ENCODE measurements around the gene RTN4RL1.

RTN4RL1 gene

GRCh38 chr17:2047590-2047989 is 22.5 kb upstream of the RTN4RL1 start:
- no peak for DNase-seq (ENCODE audit: low read depth, low spot score)

GRCh38 chr17:2044263-2044894 is 19.2 kb upstream of the RTN4RL1 start:
- DNase-seq (ENCODE audit: low read depth, low spot score) = no peak

DNA sequence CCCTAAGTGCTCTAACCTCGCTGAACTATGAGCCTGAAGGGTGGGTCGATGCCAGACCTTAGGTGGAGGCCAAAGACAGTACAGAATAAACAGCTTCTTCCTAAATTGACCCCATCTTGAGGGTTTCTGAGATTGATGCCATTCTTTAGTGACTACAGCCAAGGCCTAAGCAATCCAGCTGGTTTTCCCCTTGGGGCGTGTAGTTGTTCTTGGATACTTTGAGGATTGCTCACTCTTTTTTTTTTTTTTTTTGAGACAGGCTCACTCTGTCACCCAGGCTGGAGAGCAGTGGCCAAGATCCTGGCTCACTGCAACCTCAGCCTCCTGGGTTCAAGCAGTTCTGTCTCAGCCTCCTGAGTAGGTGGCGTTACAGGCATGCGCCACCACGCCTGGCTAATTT is 18.7 kb upstream of the RTN4RL1 start:
- peak; percentile 58 for DNase-seq (ENCODE audit: low read depth, low spot score)

GRCh38 chr17:2042933-2043332 is 17.8 kb upstream of the RTN4RL1 start:
- DNase-seq (ENCODE audit: low read depth, low spot score) = no peak

- peak; percentile 79 for DNase-seq (ENCODE audit: low read depth, low spot score)
Observed at GRCh38 chr17:2042390-2042847, 17.3 kb upstream of the RTN4RL1 start.

GRCh38 chr17:2041561-2042389 is 16.6 kb upstream of the RTN4RL1 start, which contains the start of gene OVCA2:
TSS of gene OVCA2 (plus strand) at chr17:2042022. CDS start at chr17:2042048, 26 bp downstream.
- DNase-seq (ENCODE audit: low read depth, low spot score) = peak; percentile 99

DNA sequence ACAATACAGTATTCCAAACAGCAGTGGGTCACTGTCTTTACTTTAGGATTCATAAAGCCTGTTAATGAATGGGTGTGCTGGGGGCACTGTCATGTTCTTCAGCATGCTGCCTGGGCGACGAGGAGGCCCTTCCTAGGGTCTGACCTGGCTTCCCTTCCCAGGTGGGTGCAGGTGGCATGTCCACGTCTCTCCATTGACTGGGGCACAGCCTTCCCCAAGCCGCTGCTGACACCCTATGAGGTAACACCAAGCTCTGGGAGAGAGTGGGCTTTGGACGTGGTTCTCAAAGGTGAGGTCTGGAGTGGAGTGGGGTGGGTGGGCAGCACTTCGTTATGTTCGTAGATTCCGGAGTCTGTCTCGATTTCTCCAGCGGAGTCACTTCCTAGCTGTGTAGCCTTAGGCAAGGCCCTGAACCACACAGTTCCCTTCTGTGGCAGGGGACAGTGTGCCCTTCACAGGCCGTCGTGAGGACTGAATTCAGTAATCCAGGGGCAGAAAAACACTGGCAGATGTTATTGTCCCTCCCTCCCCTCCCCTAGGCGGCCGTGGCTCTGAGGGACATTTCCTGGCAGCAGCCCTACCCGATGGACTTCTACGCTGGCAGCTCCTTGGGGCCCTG is 15.9 kb upstream of the RTN4RL1 start:
- DNase-seq (ENCODE audit: low read depth, low spot score) = no peak

DNA sequence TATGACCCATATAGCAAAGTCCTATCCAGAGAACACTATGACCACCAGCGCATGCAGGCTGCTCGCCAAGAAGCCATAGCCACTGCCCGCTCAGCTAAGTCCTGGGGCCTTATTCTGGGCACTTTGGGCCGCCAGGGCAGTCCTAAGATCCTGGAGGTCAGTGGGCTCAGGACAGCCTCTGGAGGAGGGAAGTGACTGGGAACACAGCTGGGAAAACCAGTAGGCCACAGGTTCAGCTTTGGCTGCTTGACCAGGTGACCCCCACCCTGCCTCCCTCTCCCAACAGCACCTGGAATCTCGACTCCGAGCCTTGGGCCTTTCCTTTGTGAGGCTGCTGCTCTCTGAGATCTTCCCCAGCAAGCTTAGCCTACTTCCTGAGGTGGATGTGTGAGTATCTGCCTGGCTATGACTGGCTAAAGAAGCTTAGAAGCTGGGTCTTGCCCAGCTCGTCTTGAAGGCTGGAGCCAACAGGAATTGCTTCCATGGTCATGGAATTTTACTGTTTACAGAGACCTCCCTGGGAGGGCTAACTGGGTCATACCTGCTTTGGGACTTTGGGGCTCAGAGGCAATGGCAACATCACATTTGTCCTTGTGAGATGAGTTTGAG is 15.2 kb upstream of the RTN4RL1 start:
- DNase-seq (ENCODE audit: low read depth, low spot score) = no peak

- no peak for DNase-seq (ENCODE audit: low read depth, low spot score)
Observed at GRCh38 chr17:2037155-2037554, 12.0 kb upstream of the RTN4RL1 start.

DNA sequence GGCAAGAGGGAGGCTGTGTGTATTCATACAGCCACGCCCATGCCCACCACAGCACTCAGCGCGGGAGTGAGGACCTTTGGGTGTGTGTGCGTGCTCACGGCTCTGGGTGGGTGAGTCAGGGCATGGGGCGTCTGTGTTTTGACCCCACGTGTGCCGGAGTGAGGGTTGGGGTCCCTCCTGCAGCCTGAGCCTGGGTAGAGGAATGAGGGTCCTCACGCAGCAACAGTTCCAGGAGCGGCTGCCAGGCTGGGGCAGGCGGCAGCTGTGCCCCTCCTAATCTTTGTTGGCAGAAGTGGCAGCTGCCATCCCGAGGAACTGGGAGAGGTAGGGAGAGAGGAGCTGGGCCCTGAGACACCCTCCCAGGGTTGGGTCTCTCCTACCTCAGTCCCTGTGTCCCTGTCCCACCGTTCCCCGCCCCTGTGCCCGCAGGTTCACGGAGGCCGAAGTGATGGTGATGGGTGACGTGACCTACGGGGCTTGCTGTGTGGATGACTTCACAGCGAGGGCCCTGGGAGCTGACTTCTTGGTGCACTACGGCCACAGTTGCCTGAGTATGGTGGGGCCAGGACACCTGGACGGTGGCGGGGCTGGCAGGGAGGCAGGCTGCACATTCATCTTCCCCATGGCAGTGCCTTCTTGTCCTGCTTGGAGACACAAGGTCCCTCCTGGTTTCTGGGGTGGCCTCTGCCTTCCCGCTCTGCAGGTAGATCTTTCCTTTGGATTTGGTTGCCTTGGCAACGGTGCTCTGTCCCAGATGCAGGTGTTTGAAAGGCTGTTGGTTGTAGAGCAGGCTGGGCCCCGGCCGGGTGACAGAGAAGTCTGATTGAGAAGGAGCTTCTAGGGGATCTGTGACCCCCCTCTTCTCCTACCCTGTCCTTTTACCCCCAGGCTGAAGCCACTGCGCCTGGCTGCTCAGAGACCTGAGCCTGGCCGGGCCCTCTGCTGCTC is 10.7 kb upstream of the RTN4RL1 start:
- DNase-seq (ENCODE audit: low read depth, low spot score) = no peak

GRCh38 chr17:2034806-2035540 is 9.8 kb upstream of the RTN4RL1 start:
- DNase-seq (ENCODE audit: low read depth, low spot score) = peak; percentile 89

- DNase-seq (ENCODE audit: low read depth, low spot score) = peak; percentile 66
Observed at GRCh38 chr17:2034157-2034556, 9.0 kb upstream of the RTN4RL1 start.

- no peak for DNase-seq (ENCODE audit: low read depth, low spot score)
Observed at GRCh38 chr17:2033153-2033552, 8.0 kb upstream of the RTN4RL1 start.

GRCh38 chr17:2030779-2031163 is 5.6 kb upstream of the RTN4RL1 start:
- DNase-seq (ENCODE audit: low read depth, low spot score) = no peak

DNA sequence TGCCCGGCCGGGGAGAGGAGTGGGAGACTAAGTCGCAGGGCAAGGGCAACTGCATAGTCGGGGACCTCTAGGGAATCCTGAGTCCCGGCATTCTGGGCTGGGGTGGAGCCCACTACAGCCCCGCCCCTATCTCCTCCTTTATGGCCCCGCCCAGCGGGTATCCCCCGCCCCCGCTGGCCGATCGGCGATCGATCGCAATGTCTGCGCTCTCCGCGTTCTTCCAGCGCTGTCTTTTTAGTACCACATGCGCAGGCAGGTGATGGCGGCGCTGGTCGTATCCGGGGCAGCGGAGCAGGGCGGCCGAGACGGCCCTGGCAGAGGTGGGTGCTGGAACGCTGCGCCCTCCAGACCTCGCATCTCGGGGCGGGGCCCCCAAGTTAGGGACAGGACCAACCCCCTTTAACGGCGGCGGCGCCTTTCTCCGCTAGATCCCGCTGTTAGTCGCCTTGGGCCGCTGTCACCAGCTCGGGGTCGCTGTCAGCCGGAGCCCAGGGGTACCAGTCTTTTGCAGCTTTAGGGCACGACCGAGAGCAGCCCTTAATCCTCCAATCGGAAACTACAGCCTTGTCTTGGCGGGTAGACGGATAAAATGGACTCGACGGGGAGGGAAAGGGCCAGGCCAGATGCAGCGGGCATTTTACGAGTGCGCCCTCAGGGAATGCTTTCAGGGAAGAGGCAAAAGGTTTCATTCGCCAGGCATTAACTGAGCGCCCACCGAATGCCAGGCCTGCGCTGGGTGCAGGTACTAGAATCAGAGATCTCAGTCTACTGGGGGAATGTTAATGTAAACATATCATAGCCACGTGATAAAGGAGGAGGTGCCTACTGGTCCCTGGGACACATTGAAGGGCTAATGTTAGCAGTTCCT is 5.0 kb upstream of the RTN4RL1 start, which contains the start of gene DPH1:
TSS of gene DPH1 (plus strand) at position 243 of the 868 bp plus-strand sequence. CDS start at position 260, 17 bp downstream.
- peak; percentile 95 for DNase-seq (ENCODE audit: low read depth, low spot score)

DNA sequence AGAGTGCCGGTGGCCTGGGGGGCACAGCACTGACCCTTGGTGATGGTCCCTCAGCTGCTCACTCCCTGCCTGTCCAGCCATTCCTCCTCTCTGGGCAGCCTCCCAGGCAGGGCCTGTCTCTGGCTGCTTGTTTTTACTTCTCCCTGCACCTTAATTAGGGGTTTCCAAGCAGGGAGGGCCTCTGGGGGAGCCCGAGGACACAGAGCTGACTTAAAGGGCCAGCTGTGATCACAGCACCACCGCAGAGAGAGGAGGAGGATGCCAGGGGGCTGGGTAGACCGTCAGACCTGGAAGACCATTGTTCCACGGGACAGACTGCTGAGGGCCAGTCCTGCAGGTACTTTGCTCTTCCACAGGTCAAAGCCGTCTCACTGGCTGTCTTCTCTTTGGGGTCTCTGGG is 3.6 kb upstream of the RTN4RL1 start:
- no peak for DNase-seq (ENCODE audit: low read depth, low spot score)

DNA sequence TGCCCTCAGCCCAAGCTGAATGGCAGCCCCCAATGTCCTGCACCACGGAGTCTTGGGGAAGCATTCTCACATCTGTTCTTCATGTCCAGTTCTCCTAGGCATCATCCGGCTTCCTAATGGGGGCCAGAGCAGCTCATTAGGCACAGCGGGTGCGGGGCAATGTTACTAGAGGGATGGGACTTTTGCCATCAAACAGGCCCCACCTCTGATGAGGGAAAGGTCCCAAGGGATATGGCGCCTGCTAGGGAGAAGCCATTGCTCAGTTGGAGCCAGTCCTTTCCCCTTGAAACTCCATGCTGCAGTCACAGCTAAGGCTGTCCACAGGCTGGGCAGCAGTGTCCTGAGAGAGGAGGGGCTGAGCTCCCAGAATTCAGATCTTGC is 3.1 kb upstream of the RTN4RL1 start:
- no peak for DNase-seq (ENCODE audit: low read depth, low spot score)

DNA sequence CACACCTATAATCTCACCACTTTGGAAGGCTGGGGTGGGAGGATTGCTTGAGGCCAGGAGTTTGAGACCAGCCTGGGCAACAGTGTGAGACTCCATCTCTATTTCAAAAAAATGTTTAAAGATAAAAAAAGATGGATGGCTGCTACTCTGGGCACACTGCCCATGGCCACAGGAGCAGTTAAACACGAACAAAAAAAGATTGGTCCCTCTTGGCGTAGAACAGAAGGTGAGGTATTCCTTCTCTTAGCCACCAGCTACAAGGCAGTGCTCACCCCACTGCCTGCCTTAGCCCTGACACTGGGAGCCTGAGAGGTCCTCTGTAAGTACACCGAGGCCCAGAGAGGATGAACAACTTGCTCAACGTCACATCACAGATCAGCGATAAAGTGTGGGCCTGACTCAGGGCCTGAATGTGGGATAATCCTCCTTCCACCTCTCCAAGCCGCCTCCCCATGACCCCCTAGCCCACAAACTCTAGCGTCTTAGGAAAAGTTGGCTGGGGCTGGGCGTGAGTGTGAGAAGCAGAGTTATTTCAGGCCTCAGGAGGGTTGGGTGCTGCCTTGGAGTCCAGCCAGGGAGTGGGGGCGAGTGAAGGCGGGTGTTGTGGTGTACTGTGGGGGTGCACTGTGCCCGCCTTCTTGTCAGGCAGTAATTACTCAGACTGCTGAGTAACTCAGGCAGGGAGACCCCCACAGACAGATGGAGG is 2.5 kb upstream of the RTN4RL1 start:
- DNase-seq (ENCODE audit: low read depth, low spot score) = no peak

Data from astrocyte of the hippocampus (primary cell).